ENCODE data around the gene TRAPPC12. TPM values are rescaled to one million over a fixed set of nuclear protein-coding genes. Genes with fewer than 3 reads are reported as not detected.

The TRAPPC12 gene
- polyA plus RNA-seq, 1 donor from 2014 or later, result 76.2 TPM

DNA sequence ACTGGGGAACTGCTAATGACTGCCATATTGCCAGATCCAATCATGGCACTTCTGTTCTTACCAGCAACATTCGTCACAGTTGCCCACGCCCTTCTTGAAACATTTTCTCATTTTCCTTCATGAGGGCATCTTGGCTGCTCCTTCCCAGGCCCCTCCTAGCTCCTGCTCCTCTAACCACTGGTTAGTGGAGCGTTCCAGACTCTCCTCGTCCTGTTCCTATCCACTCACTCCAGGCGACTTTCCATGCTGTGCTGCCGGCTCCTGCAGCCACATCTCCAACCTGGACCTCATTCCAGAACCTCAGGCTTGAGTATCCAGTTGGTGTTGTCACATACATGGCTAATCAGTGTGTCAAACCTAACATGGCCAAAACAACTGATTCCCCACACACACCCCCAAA is 141.1 kb downstream of the TRAPPC12 start:
- Histone ChIP-seq H3K4me3 (ENCODE audit: low read length) (peak overlapping the region; percentile 83), H3K27ac (ENCODE audit: low read length) (no peak overlapping the region)
- no peak for TF ChIP-seq SMC3 (conservative IDR thresholded peaks at IDR 0.05; ENCODE audit: poor library complexity)
- no peak for TF ChIP-seq CTCF (IDR thresholded peaks at IDR 0.05; ENCODE audit: poor library complexity, severe bottlenecking)
- no peak for TF ChIP-seq EZH2 (IDR thresholded peaks at IDR 0.05; ENCODE audit: borderline replicate concordance, insufficient read depth, low read length, poor library complexity, severe bottlenecking)
- TF ChIP-seq, protein P1, sequence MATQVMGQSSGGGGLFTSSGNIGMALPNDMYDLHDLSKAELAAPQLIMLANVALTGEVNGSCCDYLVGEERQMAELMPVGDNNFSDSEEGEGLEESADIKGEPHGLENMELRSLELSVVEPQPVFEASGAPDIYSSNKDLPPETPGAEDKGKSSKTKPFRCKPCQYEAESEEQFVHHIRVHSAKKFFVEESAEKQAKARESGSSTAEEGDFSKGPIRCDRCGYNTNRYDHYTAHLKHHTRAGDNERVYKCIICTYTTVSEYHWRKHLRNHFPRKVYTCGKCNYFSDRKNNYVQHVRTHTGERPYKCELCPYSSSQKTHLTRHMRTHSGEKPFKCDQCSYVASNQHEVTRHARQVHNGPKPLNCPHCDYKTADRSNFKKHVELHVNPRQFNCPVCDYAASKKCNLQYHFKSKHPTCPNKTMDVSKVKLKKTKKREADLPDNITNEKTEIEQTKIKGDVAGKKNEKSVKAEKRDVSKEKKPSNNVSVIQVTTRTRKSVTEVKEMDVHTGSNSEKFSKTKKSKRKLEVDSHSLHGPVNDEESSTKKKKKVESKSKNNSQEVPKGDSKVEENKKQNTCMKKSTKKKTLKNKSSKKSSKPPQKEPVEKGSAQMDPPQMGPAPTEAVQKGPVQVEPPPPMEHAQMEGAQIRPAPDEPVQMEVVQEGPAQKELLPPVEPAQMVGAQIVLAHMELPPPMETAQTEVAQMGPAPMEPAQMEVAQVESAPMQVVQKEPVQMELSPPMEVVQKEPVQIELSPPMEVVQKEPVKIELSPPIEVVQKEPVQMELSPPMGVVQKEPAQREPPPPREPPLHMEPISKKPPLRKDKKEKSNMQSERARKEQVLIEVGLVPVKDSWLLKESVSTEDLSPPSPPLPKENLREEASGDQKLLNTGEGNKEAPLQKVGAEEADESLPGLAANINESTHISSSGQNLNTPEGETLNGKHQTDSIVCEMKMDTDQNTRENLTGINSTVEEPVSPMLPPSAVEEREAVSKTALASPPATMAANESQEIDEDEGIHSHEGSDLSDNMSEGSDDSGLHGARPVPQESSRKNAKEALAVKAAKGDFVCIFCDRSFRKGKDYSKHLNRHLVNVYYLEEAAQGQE (IDR thresholded peaks at IDR 0.05; ENCODE audit: borderline replicate concordance), result no peak
- no peak for TF ChIP-seq RAD21 (conservative IDR thresholded peaks at IDR 0.05)
- TF ChIP-seq EP300 (conservative IDR thresholded peaks at IDR 0.05; ENCODE audit: poor library complexity, severe bottlenecking), result no peak
- TF ChIP-seq POLR2AphosphoS5 (IDR thresholded peaks at IDR 0.05), result no peak
- no peak for TF ChIP-seq MXI1 (conservative IDR thresholded peaks at IDR 0.05; ENCODE audit: poor library complexity, severe bottlenecking)
- TF ChIP-seq TAF1 (IDR thresholded peaks at IDR 0.05; ENCODE audit: low read depth), result no peak

DNA sequence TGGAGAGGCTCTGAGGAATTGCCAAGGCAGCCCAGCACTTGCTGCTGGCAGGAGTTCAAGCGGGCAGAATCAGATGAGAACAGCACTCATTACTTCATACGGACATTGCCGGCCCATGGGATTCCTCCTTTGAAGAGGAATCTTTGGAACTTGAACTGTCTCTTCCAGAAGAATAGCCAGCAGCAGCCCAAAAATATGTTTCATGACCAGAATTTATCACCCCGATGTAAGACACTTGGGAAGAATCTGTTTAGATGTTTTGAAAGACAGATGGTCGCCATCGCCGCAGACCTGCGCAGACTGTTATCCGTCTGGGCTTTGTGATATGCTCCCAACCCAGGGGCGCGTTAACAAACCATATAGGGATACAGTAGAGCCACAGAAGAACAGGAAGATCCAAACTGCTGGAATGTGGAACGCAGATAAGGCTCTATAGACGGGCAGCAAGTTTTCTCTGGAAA is 143.5 kb downstream of the TRAPPC12 start:
- Histone ChIP-seq H3K27me3 (ENCODE audit: insufficient read depth, low read depth, low read length) (no peaks in the 10 kb centered on the region), H3K36me3 (ENCODE audit: insufficient read depth, low read length) (no peaks in the 10 kb centered on the region), H3K9ac (ENCODE audit: low read length) (no peak overlapping the region), H3K79me2 (replicated peaks; ENCODE audit: insufficient read depth, low read length) (no peaks in the 10 kb centered on the region), H3K27ac (ENCODE audit: low read length) (no peak overlapping the region), H3K9me3 (ENCODE audit: low read length) (no peaks in the 10 kb centered on the region), H3F3A (ENCODE audit: insufficient read depth, low read length, poor library complexity, severe bottlenecking) (no peaks in the 10 kb centered on the region), H3K9me2 (ENCODE audit: insufficient read depth, low read length) (no peaks in the 10 kb centered on the region), H4K20me1 (ENCODE audit: insufficient read depth) (no peaks in the 10 kb centered on the region), H3K4me3 (ENCODE audit: low read length) (no peak overlapping the region), H3K4me2 (ENCODE audit: low read length) (no peak overlapping the region), H2AFZ (ENCODE audit: low read depth, low read length) (no peak overlapping the region)
- TF ChIP-seq CTCF (IDR thresholded peaks at IDR 0.05; ENCODE audit: poor library complexity, severe bottlenecking) (no peak), MXI1 (conservative IDR thresholded peaks at IDR 0.05; ENCODE audit: poor library complexity, severe bottlenecking) (no peak), EZH2 (IDR thresholded peaks at IDR 0.05; ENCODE audit: borderline replicate concordance, insufficient read depth, low read length, poor library complexity, severe bottlenecking) (no peak), SMC3 (conservative IDR thresholded peaks at IDR 0.05; ENCODE audit: poor library complexity) (no peak), TAF1 (IDR thresholded peaks at IDR 0.05; ENCODE audit: low read depth) (no peak), EP300 (conservative IDR thresholded peaks at IDR 0.05; ENCODE audit: poor library complexity, severe bottlenecking) (no peak), RAD21 (conservative IDR thresholded peaks at IDR 0.05) (no peak), POLR2AphosphoS5 (IDR thresholded peaks at IDR 0.05) (no peak)
- TF ChIP-seq, protein P1 (IDR thresholded peaks at IDR 0.05; ENCODE audit: borderline replicate concordance), result no peak

More for the DNA sequence above, 141.1 kb downstream of the TRAPPC12 start:
- no peaks in the 10 kb centered on the region for H3K9me2 ChIP-seq (ENCODE audit: insufficient read depth, low read length)
- H3K9me3 ChIP-seq (ENCODE audit: low read length), result no peaks in the 10 kb centered on the region
- no peak overlapping the region for H3K9ac ChIP-seq (ENCODE audit: low read length)
- no peak overlapping the region for H2AFZ ChIP-seq (ENCODE audit: low read depth, low read length)
- H3K4me2 ChIP-seq (ENCODE audit: low read length), result no peak overlapping the region
- no peaks in the 10 kb centered on the region for H3F3A ChIP-seq (ENCODE audit: insufficient read depth, low read length, poor library complexity, severe bottlenecking)
- H3K27me3 ChIP-seq (ENCODE audit: insufficient read depth, low read depth, low read length), result no peaks in the 10 kb centered on the region
- H3K79me2 ChIP-seq (replicated peaks; ENCODE audit: insufficient read depth, low read length), result no peaks in the 10 kb centered on the region
- H4K20me1 ChIP-seq (ENCODE audit: insufficient read depth), result no peaks in the 10 kb centered on the region
- H3K36me3 ChIP-seq (ENCODE audit: insufficient read depth, low read length), result no peaks in the 10 kb centered on the region
